Adrenal gland (tissue), 12 donors: ENCODE measurements around the gene PLA2R1. TPM values are rescaled to one million over a fixed set of nuclear protein-coding genes. Genes with fewer than 3 reads are reported as not detected.

Experiments
- DNase-seq, 7 donors: peaks; one replicate each; pipeline ENCODE4 v3.0.0-alpha.2; 2019 to 2020
- H3K27ac ChIP-seq, 5 donors: fragments of 200-600 bp; sonication (generic) in 4 of 5; 1 replicate in 3 of 5; 2 replicates in 2 of 5; pipeline versions ENCODE4 v1.5.1 to v1.8.0; 2016 to 2020; ENCODE audit warnings: mild to moderate bottlenecking in 1 of 5
- H3K27me3 ChIP-seq: fragments of 200-600 bp; 2 replicates; pipeline ENCODE4 v1.8.0; 2021
- H3K36me3 ChIP-seq, 2 donors: fragments of 200-600 bp; replicated peaks in 1 of 2; 1 replicate in 1 of 2; 2 replicates in 1 of 2; pipeline versions ENCODE4 v1.5.1 to v1.8.0; 2018 to 2022
- H3K4me1 ChIP-seq, 2 donors: fragments of 200-600 bp; replicated peaks in 1 of 2; 1 replicate in 1 of 2; 2 replicates in 1 of 2; pipeline versions ENCODE4 v1.5.1 to v1.8.0; 2018 to 2021
- H3K4me3 ChIP-seq, 4 donors: fragments of 200-600 bp; sonication (generic) in 3 of 4; one replicate each; pipeline ENCODE4 v1.5.1; 2016 to 2018
- H3K9me3 ChIP-seq, 3 donors: fragments of 200-600 bp; sonication (generic) in 1 of 3; replicated peaks in 1 of 3; 1 replicate in 2 of 3; 2 replicates in 1 of 3; pipeline versions ENCODE4 v1.5.1 to v1.8.0; 2016 to 2021
- POLR2A ChIP-seq, 2 donors: fragments of 450-650 bp; IDR thresholded peaks; one replicate each; pipeline ENCODE4 v1.6.1; 2017; ENCODE audit warnings: antibody characterized with exemption in 2 of 2, mild to moderate bottlenecking in 2 of 2, moderate library complexity in 1 of 2
- WGBS, 4 donors: extraction: QIAGEN DNeasy Blood & Tissue Kit in 2 of 4; methylation state at CpG; one replicate each; pipeline versions ENCODE4 v1.1.5 to v1.1.7; 2013 to 2017; 5-methylcytosine and 5-hydroxymethylcytosine counted together
- intact Hi-C, 2 donors: fragments of 100-400 bp; cut with DNase I; formaldehyde crosslinking; loops; one replicate each; pipeline versions ENCODE4 v1.14.1 to v1.15.0; 2022 to 2023
- polyA plus RNA-seq, 3 donors: library from polyadenylated mRNA; stranded (reverse); fragments of 200-250 nt in 2 of 3; fragments of 350-450 nt in 1 of 3; fragmentation: Illumina TruSeq in 1 of 3; extraction: RNeasy Lipid Tissue Mini Kit (QIAGEN cat#74804) in 1 of 3; gene quantifications; one replicate each; pipeline ENCODE4 v1.2.3, GENCODE V29; 2013 to 2014
- total RNA-seq, 9 donors: library from RNA; depleted of rRNA in 4 of 9; stranded (reverse); fragments of >200 nt in 4 of 9; fragments of 120-200 nt in 1 of 9; fragmentation: NEBNext Ultra II Directional in 1 of 9; extraction: Animal tissue kit (Norgen Biotek cat#: 25700) in 1 of 9; gene quantifications; one replicate each; pipeline versions ENCODE4 v1.1.0 to v1.2.4, GENCODE V29; 2013 to 2023
- TF ChIP-seq, protein P1 (sequence below), 6 experiments: fragments of 450-650 bp in 4 of 6; fragments of 200-600 bp in 2 of 6; sonication (generic) in 1 of 6; IDR thresholded peaks; 1 replicate in 5 of 6; 2 replicates in 1 of 6; pipeline versions ENCODE4 v1.5.1 to v1.8.0; 2016 to 2021; ENCODE audit warnings: antibody characterized with exemption in 6 of 6, mild to moderate bottlenecking in 2 of 6, moderate library complexity in 1 of 6
- donor health status: healthy with polysubstance abuse.
- donor health status: Bipolar disorder and iron deficiency.
- donor health status: DM: yes; HTN: yes; CAD: no.
- donor health status: DM: no; HTN: no; CAD: no.
- donor health status: DM: no; HTN: no; CAD: no.
- donor health status: DM: yes; HTN: yes; CAD: no.

Gene PLA2R1
- total and polyA plus RNA-seq, 12 donors, result 2.9 to 11.6 (median 7.1) TPM

DNA sequence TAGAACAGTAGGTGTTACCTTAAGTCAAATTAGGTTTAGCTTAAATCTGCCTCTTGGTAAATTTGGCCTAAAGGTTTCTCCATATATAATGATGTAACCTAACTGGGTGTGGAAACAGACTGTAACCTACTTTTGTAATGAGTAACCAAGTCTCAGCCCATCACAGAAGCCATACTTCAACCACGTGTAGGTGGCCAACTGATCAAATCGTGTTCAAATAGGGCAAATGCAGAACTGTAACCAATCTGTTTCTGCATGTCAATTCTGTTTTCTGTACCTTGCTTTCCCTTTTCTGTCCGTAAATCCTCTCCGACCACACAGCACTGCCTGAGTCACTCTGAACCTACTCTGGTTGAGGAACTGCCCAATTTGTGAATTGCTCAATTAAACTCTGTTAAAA is 34.0 kb upstream of the PLA2R1 start:
- no peaks in the 10 kb centered on the region for H3K4me1 ChIP-seq

DNA sequence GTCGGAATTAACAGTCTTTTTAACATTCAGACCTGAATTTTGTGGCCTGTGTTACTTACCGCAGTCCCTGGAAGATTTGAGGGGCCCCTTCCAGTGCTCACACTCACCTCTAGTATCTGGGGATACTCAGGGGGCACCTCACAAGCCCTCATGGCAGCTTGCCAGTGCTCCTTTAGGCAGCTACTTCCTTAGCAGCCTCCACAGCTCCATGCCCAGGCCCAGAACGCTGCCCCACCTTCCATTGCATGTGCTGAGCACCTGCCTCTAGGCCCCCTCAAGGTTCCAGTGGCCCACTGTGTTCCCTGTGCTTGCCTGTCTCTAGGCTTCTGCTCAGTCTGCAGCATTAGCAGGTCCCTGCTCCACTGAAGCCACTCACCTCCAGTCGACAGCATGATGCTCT is 30.0 kb upstream of the PLA2R1 start:
- no peak overlapping the region for H3K4me3 ChIP-seq
- peaks cover 0 to 17% (median 0%) of the 10 kb centered on the region in 3 donors for H3K9me3 ChIP-seq
- no peak for TF ChIP-seq POLR2A (IDR thresholded peaks at IDR 0.05)
- TF ChIP-seq, protein P1, sequence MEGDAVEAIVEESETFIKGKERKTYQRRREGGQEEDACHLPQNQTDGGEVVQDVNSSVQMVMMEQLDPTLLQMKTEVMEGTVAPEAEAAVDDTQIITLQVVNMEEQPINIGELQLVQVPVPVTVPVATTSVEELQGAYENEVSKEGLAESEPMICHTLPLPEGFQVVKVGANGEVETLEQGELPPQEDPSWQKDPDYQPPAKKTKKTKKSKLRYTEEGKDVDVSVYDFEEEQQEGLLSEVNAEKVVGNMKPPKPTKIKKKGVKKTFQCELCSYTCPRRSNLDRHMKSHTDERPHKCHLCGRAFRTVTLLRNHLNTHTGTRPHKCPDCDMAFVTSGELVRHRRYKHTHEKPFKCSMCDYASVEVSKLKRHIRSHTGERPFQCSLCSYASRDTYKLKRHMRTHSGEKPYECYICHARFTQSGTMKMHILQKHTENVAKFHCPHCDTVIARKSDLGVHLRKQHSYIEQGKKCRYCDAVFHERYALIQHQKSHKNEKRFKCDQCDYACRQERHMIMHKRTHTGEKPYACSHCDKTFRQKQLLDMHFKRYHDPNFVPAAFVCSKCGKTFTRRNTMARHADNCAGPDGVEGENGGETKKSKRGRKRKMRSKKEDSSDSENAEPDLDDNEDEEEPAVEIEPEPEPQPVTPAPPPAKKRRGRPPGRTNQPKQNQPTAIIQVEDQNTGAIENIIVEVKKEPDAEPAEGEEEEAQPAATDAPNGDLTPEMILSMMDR (IDR thresholded peaks at IDR 0.05), result no peak
- H3K36me3 ChIP-seq, result no peaks in the 10 kb centered on the region
- no peaks in the 10 kb centered on the region for H3K27me3 ChIP-seq
- intact Hi-C loops, result no loop called here
- H3K4me1 ChIP-seq, result no peaks in the 10 kb centered on the region
- no peak overlapping the region for H3K27ac ChIP-seq
- 71 to 86% (median 82%) methylated on average over 4 of the region's 4 CpGs for WGBS, 4 donors
- DNase-seq, result no peak

More for the DNA sequence above, 34.0 kb upstream of the PLA2R1 start:
- Histone ChIP-seq H3K36me3 (no peaks in the 10 kb centered on the region), H3K9me3 (no peaks in the 10 kb centered on the region), H3K27me3 (no peaks in the 10 kb centered on the region), H3K27ac (no peak overlapping the region), H3K4me3 (no peak overlapping the region)
- 63 to 84% (median 72%) methylated on average over 4 of the region's 4 CpGs for WGBS, 4 donors
- intact Hi-C loops, result no loop called here
- no peak for TF ChIP-seq POLR2A (IDR thresholded peaks at IDR 0.05)
- TF ChIP-seq, protein P1 (IDR thresholded peaks at IDR 0.05), result no peak
- DNase-seq, result no peak

DNA sequence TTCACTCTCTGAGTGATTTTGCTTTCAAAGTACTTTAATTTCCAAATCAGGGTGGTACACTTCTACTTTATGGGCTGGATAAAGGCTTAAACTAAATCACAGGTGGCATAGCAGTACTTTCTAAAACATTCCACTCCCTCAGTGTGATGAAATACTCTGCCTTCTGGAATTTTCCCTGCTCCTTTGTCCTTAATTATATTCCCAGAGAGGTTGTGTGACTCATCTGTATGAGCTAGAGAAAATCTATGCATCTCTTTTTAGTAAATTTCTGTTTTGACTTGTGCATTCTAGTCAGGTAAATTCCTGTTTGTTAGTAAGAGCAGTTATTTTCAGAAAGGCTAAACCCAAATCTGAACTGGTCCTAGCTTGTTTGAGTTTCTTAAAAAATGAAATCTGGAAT is 29.0 kb upstream of the PLA2R1 start:
- H3K4me3 ChIP-seq, result no peak overlapping the region
- peaks cover 0 to 28% (median 0%) of the 10 kb centered on the region in 3 donors for H3K9me3 ChIP-seq
- H3K36me3 ChIP-seq, result no peaks in the 10 kb centered on the region
- no peak for DNase-seq
- TF ChIP-seq, protein P1 (IDR thresholded peaks at IDR 0.05), result no peak
- TF ChIP-seq POLR2A (IDR thresholded peaks at IDR 0.05), result no peak
- intact Hi-C loops, result no loop called here
- H3K27me3 ChIP-seq, result no peaks in the 10 kb centered on the region
- no peak overlapping the region for H3K27ac ChIP-seq
- H3K4me1 ChIP-seq, result no peaks in the 10 kb centered on the region

DNA sequence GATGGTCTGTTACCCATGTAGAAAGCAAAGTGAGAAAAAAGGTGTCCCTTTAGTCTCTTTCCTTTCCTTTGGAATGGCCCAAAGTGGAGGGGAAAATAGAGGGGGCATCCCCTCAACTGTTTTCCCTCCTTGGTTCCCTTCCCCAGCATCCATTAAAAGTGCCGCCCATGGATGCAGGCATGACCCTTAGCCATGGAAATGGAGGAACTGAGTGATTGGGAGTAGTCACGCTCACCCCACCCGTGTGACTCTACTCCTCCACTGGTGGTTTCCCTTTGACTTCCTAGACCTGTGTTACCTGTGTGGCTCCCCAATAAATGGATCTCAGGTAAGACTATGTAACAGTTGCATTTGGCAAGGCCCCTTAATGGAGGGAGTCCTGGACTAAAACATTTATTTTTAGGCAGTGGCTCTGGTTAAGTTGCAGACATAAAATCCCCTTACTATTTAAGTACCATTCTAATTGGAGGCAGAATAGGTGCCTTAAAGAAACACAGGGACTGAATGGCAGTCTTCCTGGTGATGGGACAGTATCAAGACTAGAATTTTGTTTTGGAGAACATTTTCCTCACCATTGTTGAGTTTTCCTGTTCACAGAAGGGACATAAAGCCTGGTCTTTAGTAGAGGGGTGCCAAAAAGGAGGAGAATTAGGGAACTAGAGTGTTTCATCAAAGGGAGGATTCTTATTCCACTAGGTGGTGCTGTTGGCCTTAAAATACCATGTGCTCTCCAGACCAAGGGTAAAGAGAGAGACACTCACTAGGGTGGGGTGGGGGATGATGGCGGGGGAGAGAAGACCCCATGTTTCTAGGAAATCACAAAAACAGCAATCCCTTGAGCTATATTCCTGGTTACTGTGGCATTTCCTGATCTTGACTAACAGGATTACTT is 25.7 kb upstream of the PLA2R1 start:
- intact Hi-C loops, result no loop called here
- DNase-seq, result no peak
- H3K27ac ChIP-seq, result no peak overlapping the region
- no peaks in the 10 kb centered on the region for H3K36me3 ChIP-seq
- no peak overlapping the region for H3K4me3 ChIP-seq
- peaks cover 0 to 31% (median 0%) of the 10 kb centered on the region in 3 donors for H3K9me3 ChIP-seq
- TF ChIP-seq, protein P1 (IDR thresholded peaks at IDR 0.05), result peak in 1 of 6 experiments; percentile 11
- TF ChIP-seq POLR2A (IDR thresholded peaks at IDR 0.05), result no peak
- 70 to 79% (median 75%) methylated on average over 4 of the region's 4 CpGs for WGBS, 4 donors
- H3K27me3 ChIP-seq, result no peaks in the 10 kb centered on the region
- H3K4me1 ChIP-seq, result no peaks in the 10 kb centered on the region
